Measurements from ENCODE around the gene SPRING1. TPM values are rescaled to one million over a fixed set of nuclear protein-coding genes. Genes with fewer than 3 reads are reported as not detected.

Gene SPRING1
- polyA plus RNA-seq, 3 donors from 2014 or later = 30.4 to 41.7 (median 38.4) TPM

DNA sequence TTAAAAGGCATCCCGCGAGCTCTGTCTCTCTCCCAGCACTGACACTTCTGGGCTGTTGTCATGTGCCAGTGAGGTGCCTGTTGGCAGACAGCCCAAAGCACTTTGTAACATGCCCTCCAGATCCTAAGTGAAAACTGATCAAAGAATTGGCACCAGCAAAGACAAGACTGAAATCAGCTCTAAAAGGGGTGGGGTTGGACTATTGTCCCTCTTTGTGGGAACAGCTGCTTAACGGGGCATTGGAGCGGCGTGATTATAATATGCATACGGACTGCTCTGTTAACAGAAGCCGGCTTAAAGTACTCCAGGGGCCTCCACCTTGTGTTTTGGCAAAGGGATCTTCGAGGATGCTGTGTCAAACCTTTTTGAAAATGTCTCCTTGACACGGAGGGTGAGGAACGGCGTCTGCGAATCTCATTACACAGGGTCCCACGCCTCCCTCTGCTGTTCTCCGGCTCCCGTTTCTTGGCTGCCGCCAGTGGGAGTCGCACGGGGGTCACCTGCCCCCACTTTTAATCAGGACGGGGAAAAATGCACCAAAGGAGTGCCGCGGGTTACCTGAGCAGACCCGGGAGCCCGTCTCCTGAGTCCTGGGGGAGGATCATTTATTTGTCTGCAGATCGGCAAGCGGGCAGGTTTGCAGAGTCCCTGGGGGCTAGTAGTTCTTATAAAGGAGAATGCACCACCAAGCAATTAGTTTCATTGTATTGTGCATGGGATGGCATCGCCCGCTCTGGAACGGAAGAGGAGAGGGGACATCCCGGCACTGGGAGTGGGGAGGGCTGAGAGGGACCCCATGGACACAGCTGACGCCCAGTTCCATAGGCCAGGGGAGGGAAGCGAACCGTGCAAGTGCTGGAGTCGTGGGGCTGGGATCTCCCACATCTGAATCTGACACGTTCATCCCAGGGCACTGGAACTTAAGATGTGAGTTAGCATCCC, 44.3 kb downstream of the SPRING1 start:
- Mint-ChIP-seq H3K36me3 (no peaks in the 10 kb centered on the region), H3K27ac (no peak overlapping the region), H3K27me3 (ENCODE audit: low read depth in 3 of 3) (peaks cover 2 to 19% (median 8%) of the 10 kb centered on the region in 3 donors), H3K4me1 (peaks cover 0 to 11% of the 10 kb centered on the region in 2 donors), H3K4me3 (peak overlapping the region in 2 of 5 donors; percentile 9 to 34), H3K9me3 (peaks cover 0 to 2% (median 0%) of the 10 kb centered on the region in 6 donors)
- DNase-seq = no peak

DNA sequence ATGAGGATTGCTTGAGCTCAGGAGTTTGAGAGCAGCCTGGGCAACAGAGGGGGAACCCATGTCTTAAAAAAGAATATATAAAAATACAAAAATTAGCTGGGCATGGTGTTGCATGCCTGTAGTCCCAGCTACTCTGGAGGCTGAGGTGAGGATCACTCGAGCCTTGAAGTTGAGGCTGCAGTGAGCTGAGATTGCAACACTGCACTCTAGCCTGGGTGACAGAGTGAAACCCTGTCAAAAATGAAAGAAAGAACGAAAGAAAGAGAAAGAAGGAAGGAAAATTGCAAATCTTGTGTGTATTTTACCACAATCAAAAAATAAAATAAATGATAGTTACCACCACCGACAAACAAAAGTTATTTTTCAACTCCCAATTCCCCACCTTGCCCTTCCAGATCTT, 45.3 kb downstream of the SPRING1 start:
- H3K36me3 Mint-ChIP-seq = no peaks in the 10 kb centered on the region
- H3K27ac Mint-ChIP-seq = no peak overlapping the region
- peaks cover 0 to 2% (median 0%) of the 10 kb centered on the region in 6 donors for H3K9me3 Mint-ChIP-seq
- H3K27me3 Mint-ChIP-seq (ENCODE audit: low read depth in 3 of 3) = peaks cover 2 to 19% (median 8%) of the 10 kb centered on the region in 3 donors
- no peak overlapping the region for H3K4me3 Mint-ChIP-seq
- DNase-seq = no peak
- H3K4me1 Mint-ChIP-seq = peaks cover 0 to 11% of the 10 kb centered on the region in 2 donors

DNA sequence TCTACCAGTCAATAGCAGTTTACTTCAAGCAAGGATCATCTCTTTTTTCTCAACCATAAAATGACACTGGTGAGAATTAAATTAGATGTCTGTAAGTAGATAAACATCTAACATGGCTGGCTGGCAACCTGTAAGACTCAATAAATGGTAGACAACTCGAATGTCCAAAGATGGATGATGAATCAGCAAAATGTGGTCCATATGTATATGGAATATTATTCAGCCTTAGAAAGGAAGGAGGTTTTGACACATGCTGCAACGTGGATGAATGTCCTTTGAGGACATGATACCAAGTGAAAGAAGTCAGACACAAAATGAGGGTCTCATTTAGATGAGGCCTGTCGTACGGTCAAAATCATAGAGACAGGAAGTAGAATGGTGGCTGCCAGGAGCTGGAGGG, 46.2 kb downstream of the SPRING1 start:
- peaks cover 0 to 2% (median 0%) of the 10 kb centered on the region in 6 donors for H3K9me3 Mint-ChIP-seq
- H3K27ac Mint-ChIP-seq = no peak overlapping the region
- H3K27me3 Mint-ChIP-seq (ENCODE audit: low read depth in 3 of 3) = peaks cover 2 to 19% (median 9%) of the 10 kb centered on the region in 3 donors
- no peak for DNase-seq
- peaks cover 0 to 11% of the 10 kb centered on the region in 2 donors for H3K4me1 Mint-ChIP-seq
- no peak overlapping the region for H3K4me3 Mint-ChIP-seq
- H3K36me3 Mint-ChIP-seq = no peaks in the 10 kb centered on the region

DNA sequence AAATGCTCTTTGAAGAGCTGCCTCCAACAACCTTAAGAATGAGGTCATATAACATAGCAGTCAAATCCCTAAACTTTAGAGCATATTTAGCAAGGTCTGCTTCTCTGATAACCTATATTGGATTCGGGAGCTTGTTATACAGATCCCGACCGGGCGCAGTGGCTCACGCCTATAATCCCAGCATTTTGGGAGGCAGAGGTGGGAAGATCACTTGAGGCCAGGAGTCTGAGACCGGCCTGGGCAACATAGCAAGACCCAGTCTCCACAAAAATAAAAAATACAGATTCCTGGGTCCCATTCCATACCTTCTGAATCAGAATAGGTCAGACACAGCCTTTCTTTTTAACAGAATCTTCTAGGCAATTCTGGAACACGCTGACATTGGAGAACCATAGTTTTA, 46.7 kb downstream of the SPRING1 start:
- H3K36me3 Mint-ChIP-seq = no peaks in the 10 kb centered on the region
- peaks cover 2 to 19% (median 7%) of the 10 kb centered on the region in 3 donors for H3K27me3 Mint-ChIP-seq (ENCODE audit: low read depth in 3 of 3)
- peaks cover 0 to 2% (median 0%) of the 10 kb centered on the region in 6 donors for H3K9me3 Mint-ChIP-seq
- H3K4me3 Mint-ChIP-seq = no peak overlapping the region
- no peak for DNase-seq
- no peak overlapping the region for H3K27ac Mint-ChIP-seq
- H3K4me1 Mint-ChIP-seq = peaks cover 0 to 11% of the 10 kb centered on the region in 2 donors

DNA sequence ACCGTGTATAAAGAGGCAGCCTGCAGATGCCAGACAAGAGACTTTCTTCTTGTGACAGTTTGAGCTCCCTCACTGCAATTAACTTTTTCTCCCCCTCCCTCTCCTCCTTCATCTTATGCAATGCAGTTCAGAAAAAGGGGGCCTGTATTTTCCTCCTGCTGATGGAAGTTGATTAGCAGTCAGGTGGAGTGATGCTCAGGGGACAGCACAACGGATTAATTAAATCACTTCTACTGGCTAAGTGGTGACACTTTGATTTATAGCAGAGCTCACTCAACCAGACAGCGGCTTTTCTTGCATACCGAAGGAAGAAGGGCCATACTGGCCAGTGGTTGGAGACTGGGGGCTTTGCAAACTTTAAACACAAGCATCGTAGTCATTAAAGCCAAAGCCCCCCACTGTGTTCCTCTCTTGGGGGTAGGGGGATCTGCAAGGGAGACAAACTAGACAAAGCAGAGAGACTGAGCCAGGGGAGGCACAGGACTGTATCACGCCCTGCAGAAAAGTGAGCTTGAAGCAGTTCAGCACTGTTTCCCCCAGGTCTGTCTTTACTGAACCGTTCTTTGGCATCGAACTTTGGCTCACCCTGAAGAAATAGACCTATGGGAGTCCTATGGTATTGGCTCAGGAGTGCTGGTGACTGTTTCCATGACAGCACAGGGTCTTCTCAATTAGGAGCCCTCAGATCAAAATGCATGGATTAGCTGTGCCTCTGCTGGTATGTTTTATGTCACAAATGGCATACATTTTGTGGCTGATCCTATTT, 47.7 kb downstream of the SPRING1 start:
- peaks cover 0 to 11% of the 10 kb centered on the region in 2 donors for H3K4me1 Mint-ChIP-seq
- H3K36me3 Mint-ChIP-seq = no peaks in the 10 kb centered on the region
- H3K9me3 Mint-ChIP-seq = peaks cover 0 to 2% (median 0%) of the 10 kb centered on the region in 6 donors
- H3K27me3 Mint-ChIP-seq (ENCODE audit: low read depth in 3 of 3) = peaks cover 4 to 19% (median 4%) of the 10 kb centered on the region in 3 donors
- H3K4me3 Mint-ChIP-seq = no peak overlapping the region
- DNase-seq = no peak
- H3K27ac Mint-ChIP-seq = no peak overlapping the region

DNA sequence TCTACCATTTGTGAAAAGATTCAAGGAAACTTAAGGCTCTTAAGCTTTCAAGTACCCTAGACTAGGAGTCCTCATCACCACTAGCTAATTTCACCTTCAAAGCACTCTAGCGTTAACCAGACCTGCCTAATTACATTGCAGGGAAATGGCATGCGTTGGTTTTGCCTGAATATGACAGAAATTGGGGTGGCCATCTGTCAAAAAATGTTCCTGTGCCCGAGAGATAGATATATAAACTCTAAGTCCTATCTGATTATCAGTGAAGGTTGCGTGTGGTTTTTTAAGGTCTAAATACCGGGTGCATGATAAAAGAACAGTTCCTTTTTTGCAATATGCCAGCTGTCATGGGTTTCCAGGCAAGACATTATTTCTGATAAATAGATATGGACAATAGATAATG, 48.3 kb downstream of the SPRING1 start:
- no peaks in the 10 kb centered on the region for H3K36me3 Mint-ChIP-seq
- H3K4me1 Mint-ChIP-seq = peaks cover 0 to 11% of the 10 kb centered on the region in 2 donors
- no peak for DNase-seq
- H3K27ac Mint-ChIP-seq = no peak overlapping the region
- H3K27me3 Mint-ChIP-seq (ENCODE audit: low read depth in 3 of 3) = peaks cover 4 to 17% (median 4%) of the 10 kb centered on the region in 3 donors
- no peak overlapping the region for H3K4me3 Mint-ChIP-seq
- no peaks in the 10 kb centered on the region for H3K9me3 Mint-ChIP-seq

Other genes with a start within 250 kb of the SPRING1 start
- 10 to 100 TPM in 1 of 3 donors, 1 to 10 TPM in 2; 2.4 to 11.3 (median 9.8) TPM for gene MAP1LC3B2, start 178.7 kb downstream of the SPRING1 start, polyA plus RNA-seq
- gene RNFT2, start 246 bp upstream of the SPRING1 start, polyA plus RNA-seq = 1 to 10 TPM in 2 of 3 donors, not detected in 1; 1.3 to 1.4 TPM
- gene HRK, start 143.4 kb upstream of the SPRING1 start, polyA plus RNA-seq = not detected
- 10 to 100 TPM in 2 of 3 donors, 1 to 10 TPM in 1; 6.6 to 11.6 (median 10.6) TPM for gene FBXW8, start 172.9 kb upstream of the SPRING1 start, polyA plus RNA-seq